NT2/D1 (cell line): ENCODE measurements around the gene RNF180.

Experiments used
- YY1 ChIP-seq: IDR thresholded peaks from 2 replicates; pipeline ENCODE4 v1.6.1; 2011; ENCODE audit not compliant: insufficient read length, insufficient read depth
- ZNF274 ChIP-seq: IDR thresholded peaks from 2 replicates; pipeline ENCODE4 v1.6.1; 2011; ENCODE audit warnings: mild to moderate bottlenecking, low read depth, low read length

GRCh38 chr5:64184832-64185231, 19.2 kb downstream of the RNF180 start:
- TF ChIP-seq YY1 (no peak), ZNF274 (no peak)
